HepG2 (cell line): ENCODE data around the gene UBL4B. TPM values are rescaled to one million over a fixed set of nuclear protein-coding genes. Genes with fewer than 3 reads are reported as not detected.

Experiments used
- ATAC-seq: fragments of 200-7000 bp; cut with Tn5 transposase; 3 replicates; pipeline ENCODE4 v1.9.1; 2020; ENCODE audit warnings: mild to moderate bottlenecking, moderate library complexity
- BruUV-seq: library from RNA; stranded (reverse); fragments of 400-500 nt; replicated peaks from 2 replicates; lab custom pipeline; 2021; lab: Mats Ljungman, UMichigan
- CTCF ChIA-PET: fragments of 300-600 bp; formaldehyde crosslinking; extraction: SDS; loops from one replicate; lab custom pipeline; 2021; ENCODE audit warnings: low total read pairs, inconsistent platforms, low intra/inter-chr PET ratio; lab: Yijun Ruan, JAX
- POLR2A ChIA-PET: fragments of 350-600 bp; sonication (Branson Sonifier 250); formaldehyde crosslinking; loops from one replicate; lab custom pipeline; 2020; ENCODE audit warnings: antibody characterized with exemption, inconsistent platforms; lab: Yijun Ruan, JAX
- DNase-seq: peaks from one replicate; pipeline ENCODE4 v3.0.0-alpha.2; 2015; ENCODE audit warnings: low spot score
- FAIRE-seq: peaks from 3 replicates; lab custom pipeline; 2011; peaks lifted over from hg19 to GRCh38; lab: Jason Lieb, UNC
- H2AFZ ChIP-seq: one replicate; pipeline ENCODE4 v1.6.1; 2011; ENCODE audit warnings: low read length, inconsistent platforms
- H3K27ac ChIP-seq: fragments of 300-600 bp; 3 replicates; pipeline ENCODE4 v1.8.0; 2011; ENCODE audit warnings: mixed run types, mild to moderate bottlenecking, mixed read lengths, low read length, inconsistent platforms; ENCODE audit not compliant: insufficient read depth; ENCODE audit errors: extremely low read length
- H3K27me3 ChIP-seq, 2 experiments: fragments of 200-600 bp in 1 of 2; 2 replicates in 1 of 2; 3 replicates in 1 of 2; pipeline versions ENCODE4 v1.6.0 to v1.8.0; 2011; ENCODE audit warnings: low read length in 2 of 2, mild to moderate bottlenecking in 2 of 2, moderate library complexity in 2 of 2, inconsistent platforms in 1 of 2; ENCODE audit not compliant: insufficient read depth in 2 of 2, control insufficient read depth in 1 of 2
- H3K36me3 ChIP-seq, 2 experiments: fragments of 200-600 bp in 1 of 2; replicated peaks in 1 of 2; 2 replicates in 1 of 2; 3 replicates in 1 of 2; pipeline versions ENCODE4 v1.5.1 to v1.8.0; 2011; ENCODE audit warnings: low read length in 2 of 2, inconsistent platforms in 1 of 2; ENCODE audit not compliant: insufficient read depth in 2 of 2, control insufficient read depth in 1 of 2
- H3K4me1 ChIP-seq: 2 replicates; pipeline ENCODE4 v1.5.1; 2012; ENCODE audit warnings: low read length, inconsistent platforms; ENCODE audit not compliant: insufficient read depth
- H3K4me2 ChIP-seq: 2 replicates; pipeline ENCODE4 v1.6.0; 2011; ENCODE audit warnings: low read depth, low read length, inconsistent platforms
- H3K4me3 ChIP-seq, 3 experiments: fragments of 200-600 bp in 1 of 3; sonication (generic), shearing (Covaris generic) in 1 of 3; replicated peaks in 1 of 3; 2 replicates each; pipeline ENCODE4 v1.5.1; 2011 to 2016; ENCODE audit warnings: low read length in 3 of 3, inconsistent platforms in 2 of 3, low read depth in 2 of 3, mild to moderate bottlenecking in 2 of 3, control low read depth in 1 of 3, mixed read lengths in 1 of 3; ENCODE audit not compliant: insufficient read depth in 1 of 3
- H3K79me2 ChIP-seq: one replicate; pipeline ENCODE4 v1.6.1; 2011; ENCODE audit warnings: low read length, inconsistent platforms; ENCODE audit not compliant: insufficient read depth
- H3K9ac ChIP-seq: 2 replicates; pipeline ENCODE4 v1.6.0; 2011; ENCODE audit warnings: mild to moderate bottlenecking, low read depth, low read length, inconsistent platforms; ENCODE audit not compliant: insufficient read depth
- H3K9me3 ChIP-seq: 2 replicates; pipeline ENCODE4 v1.5.1; 2012; ENCODE audit warnings: mild to moderate bottlenecking, low read length
- H4K20me1 ChIP-seq: 2 replicates; pipeline ENCODE4 v1.6.0; 2011; ENCODE audit warnings: inconsistent platforms, mild to moderate bottlenecking, low read length, moderate library complexity; ENCODE audit not compliant: insufficient read depth
- ATF7-NPFF ChIP-seq: sonication (generic); formaldehyde crosslinking; IDR thresholded peaks from 2 replicates; pipeline ENCODE4 v1.8.1; 2023; ENCODE audit warnings: mild to moderate bottlenecking, low read depth, missing genetic modification reagents, moderate library complexity
- NFE2L1 ChIP-seq: sonication (generic); formaldehyde crosslinking; IDR thresholded peaks from 2 replicates; pipeline ENCODE4 v1.4.0; 2020; ENCODE audit warnings: missing genetic modification reagents, mild to moderate bottlenecking, borderline replicate concordance
- NFKB2 ChIP-seq: sonication (generic); formaldehyde crosslinking; IDR thresholded peaks from 2 replicates; pipeline ENCODE4 v1.4.0; 2020; ENCODE audit warnings: missing genetic modification reagents, borderline replicate concordance
- NFYB ChIP-seq: sonication (generic); formaldehyde crosslinking; IDR thresholded peaks from 2 replicates; pipeline ENCODE4 v1.4.0; 2020; ENCODE audit warnings: missing genetic modification reagents
- RARG ChIP-seq: sonication (generic); formaldehyde crosslinking; IDR thresholded peaks from 2 replicates; pipeline ENCODE4 v1.4.0; 2020; ENCODE audit warnings: low read depth, mild to moderate bottlenecking, missing genetic modification reagents
- THRA ChIP-seq: sonication (generic); formaldehyde crosslinking; IDR thresholded peaks from 2 replicates; pipeline ENCODE4 v1.4.0; 2020; ENCODE audit warnings: missing genetic modification reagents, borderline replicate concordance
- ZEB1 ChIP-seq: IDR thresholded peaks from 2 replicates; pipeline ENCODE4 v1.6.1; 2012; ENCODE audit warnings: mild to moderate bottlenecking, low read depth, inconsistent platforms; ENCODE audit not compliant: insufficient replicate concordance
- ZNF281 ChIP-seq: sonication (generic); formaldehyde crosslinking; IDR thresholded peaks from 2 replicates; pipeline ENCODE4 v1.4.0; 2020; ENCODE audit warnings: missing genetic modification reagents, borderline replicate concordance
- ZNF484 ChIP-seq: sonication (generic); formaldehyde crosslinking; IDR thresholded peaks from 2 replicates; pipeline ENCODE4 v1.5.1; 2020; ENCODE audit warnings: mild to moderate bottlenecking, low read depth, missing genetic modification reagents, borderline replicate concordance
- in situ Hi-C: cut with HindIII; loops from 2 replicates; pipeline ENCODE4 v1.10.0; 2017; ENCODE audit warnings: low pct_unique_long_range_greater_than_20kb; ENCODE audit not compliant: extremely low pct_ligation_motif_present
- intact Hi-C: fragments of 100-400 bp; cut with micrococcal nuclease; formaldehyde crosslinking; loops from one replicate; pipeline ENCODE4 v1.10.0; 2022; ENCODE audit not compliant: unreplicated experiment
- polyA plus RNA-seq, 8 experiments: library from polyadenylated mRNA; depleted of rRNA in 3 of 8; stranded (reverse) in 7 of 8; unstranded in 1 of 8; fragments of >200 nt; fragmentation: Illumina TruSeq in 4 of 8; extraction: Trizol in 4 of 8; gene quantifications; 2 replicates each; pipeline versions ENCODE4 v1.2.1 to v1.2.3, GENCODE V29; 2011 to 2016; ENCODE audit warnings: low read depth in 4 of 8, missing spikeins in 1 of 8, mixed read lengths in 1 of 8; ENCODE audit not compliant: insufficient read depth in 1 of 8
- total RNA-seq, 5 experiments: library from RNA; depleted of rRNA; stranded (reverse); fragments of >200 nt; fragmentation: Illumina TruSeq; extraction: Trizol; gene quantifications; 2 replicates each; pipeline ENCODE4 v1.2.3, GENCODE V29; 2016; ENCODE audit warnings: low read depth in 1 of 5

The UBL4B gene
- total and polyA plus RNA-seq, 2 of the 13 experiments (the other 11 are each of a cell fraction or from before 2014, with no cell fraction given): not detected

- TF ChIP-seq ZNF281 (no peak), ATF7-NPFF (CRISPR knock-in tag) (no peak), ZEB1 (no peak), ZNF484 (CRISPR knock-in tag) (no peak), NFKB2 (no peak), THRA (CRISPR knock-in tag) (no peak), RARG (CRISPR knock-in tag) (no peak), NFYB (CRISPR knock-in tag) (no peak)
Measured at GRCh38 chr1:110152133-110152785, 40.0 kb downstream of the UBL4B start (continued).

- H3K36me3 ChIP-seq: no peaks in the 10 kb centered on the region
- no TSS peak for BruUV-seq
- no peak overlapping the region for H3K9ac ChIP-seq
- CTCF ChIA-PET: no interaction called here
- H3K4me1 ChIP-seq: no peaks in the 10 kb centered on the region
- TF ChIP-seq NFE2L1: no peak
- no peaks in the 10 kb centered on the region for H3K79me2 ChIP-seq
- H3K9me3 ChIP-seq: no peaks in the 10 kb centered on the region
- H3K27me3 ChIP-seq: peaks cover 1 to 5% of the 10 kb centered on the region in 2 experiments; a peak in 2 of 5 replicates
- H3K4me3 ChIP-seq: no peak overlapping the region
- POLR2A ChIA-PET: no interaction called here
- ATAC-seq: no peak
- H2AFZ ChIP-seq: no peak overlapping the region
- no peak for DNase-seq
- H4K20me1 ChIP-seq: no peaks in the 10 kb centered on the region
- no peak overlapping the region for H3K4me2 ChIP-seq
- intact Hi-C loops: no loop called here
- H3K27ac ChIP-seq: no peak overlapping the region
- FAIRE-seq: no peak
- in situ Hi-C loops: no loop called here
Measured at GRCh38 chr1:110153407-110153950, 41.2 kb downstream of the UBL4B start.
